OCI-LY3 (cell line): ENCODE measurements around the gene PNPLA7.
A peak's percentile ranks its signal among the peaks of the same experiment; 100 is the strongest.

Experiments
- EZH2phosphoT487 ChIP-seq: fragments of 200-600 bp; shearing (Covaris generic); IDR thresholded peaks from 2 replicates; pipeline ENCODE4 v1.6.1; 2018; ENCODE audit warnings: antibody characterized with exemption, mixed run types, low read depth
- TF ChIP-seq, protein P1 (sequence below): fragments of 200-600, 300-600 bp; sonication (generic); IDR thresholded peaks from 2 replicates; pipeline ENCODE4 v1.5.1; 2014; ENCODE audit warnings: antibody characterized with exemption, low read length, low read depth

DNA sequence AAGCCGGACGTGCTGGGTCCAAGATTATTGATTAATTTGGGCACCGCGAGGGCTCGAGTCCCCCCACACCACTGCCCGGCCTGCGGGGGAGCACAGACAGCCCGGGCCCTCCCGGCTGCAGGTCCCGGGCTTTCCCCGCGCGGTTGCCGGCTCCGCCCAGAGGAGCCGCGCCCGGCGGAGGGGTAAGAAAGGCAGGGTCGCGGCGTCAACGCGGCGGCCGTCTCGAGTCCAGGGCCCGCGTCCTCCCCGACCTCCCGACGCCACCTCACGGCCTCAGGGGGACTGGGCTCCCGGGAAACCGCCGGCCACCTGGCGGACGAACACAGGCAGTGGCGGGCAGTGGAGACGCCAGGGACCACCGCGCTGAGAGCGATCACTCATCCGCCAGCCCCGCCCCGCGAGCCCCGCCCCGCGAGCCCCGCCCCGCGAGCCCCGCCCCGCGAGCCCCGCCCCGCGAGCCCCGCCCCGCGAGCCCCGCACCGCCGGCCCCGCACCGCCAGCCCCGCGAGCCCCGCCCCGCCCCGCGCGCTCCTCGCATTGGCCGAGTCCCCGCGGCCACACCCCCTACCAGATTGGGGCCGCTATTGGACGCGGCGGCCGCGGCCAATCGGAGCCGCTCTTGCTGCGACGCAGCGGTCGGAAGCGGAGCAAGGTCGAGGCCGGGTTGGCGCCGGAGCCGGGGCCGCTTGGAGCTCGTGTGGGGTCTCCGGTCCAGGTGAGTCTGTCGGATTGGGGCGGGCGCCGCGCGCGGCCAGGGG, 1.2 kb upstream of the PNPLA7 start, which contains the start of gene MRPL41:
- TF ChIP-seq, protein P1, sequence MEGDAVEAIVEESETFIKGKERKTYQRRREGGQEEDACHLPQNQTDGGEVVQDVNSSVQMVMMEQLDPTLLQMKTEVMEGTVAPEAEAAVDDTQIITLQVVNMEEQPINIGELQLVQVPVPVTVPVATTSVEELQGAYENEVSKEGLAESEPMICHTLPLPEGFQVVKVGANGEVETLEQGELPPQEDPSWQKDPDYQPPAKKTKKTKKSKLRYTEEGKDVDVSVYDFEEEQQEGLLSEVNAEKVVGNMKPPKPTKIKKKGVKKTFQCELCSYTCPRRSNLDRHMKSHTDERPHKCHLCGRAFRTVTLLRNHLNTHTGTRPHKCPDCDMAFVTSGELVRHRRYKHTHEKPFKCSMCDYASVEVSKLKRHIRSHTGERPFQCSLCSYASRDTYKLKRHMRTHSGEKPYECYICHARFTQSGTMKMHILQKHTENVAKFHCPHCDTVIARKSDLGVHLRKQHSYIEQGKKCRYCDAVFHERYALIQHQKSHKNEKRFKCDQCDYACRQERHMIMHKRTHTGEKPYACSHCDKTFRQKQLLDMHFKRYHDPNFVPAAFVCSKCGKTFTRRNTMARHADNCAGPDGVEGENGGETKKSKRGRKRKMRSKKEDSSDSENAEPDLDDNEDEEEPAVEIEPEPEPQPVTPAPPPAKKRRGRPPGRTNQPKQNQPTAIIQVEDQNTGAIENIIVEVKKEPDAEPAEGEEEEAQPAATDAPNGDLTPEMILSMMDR: peak; percentile 13; the same call in 1 of the 2 replicates
- no peak for TF ChIP-seq EZH2phosphoT487
